ENCODE data around the gene XRCC3.

DNA sequence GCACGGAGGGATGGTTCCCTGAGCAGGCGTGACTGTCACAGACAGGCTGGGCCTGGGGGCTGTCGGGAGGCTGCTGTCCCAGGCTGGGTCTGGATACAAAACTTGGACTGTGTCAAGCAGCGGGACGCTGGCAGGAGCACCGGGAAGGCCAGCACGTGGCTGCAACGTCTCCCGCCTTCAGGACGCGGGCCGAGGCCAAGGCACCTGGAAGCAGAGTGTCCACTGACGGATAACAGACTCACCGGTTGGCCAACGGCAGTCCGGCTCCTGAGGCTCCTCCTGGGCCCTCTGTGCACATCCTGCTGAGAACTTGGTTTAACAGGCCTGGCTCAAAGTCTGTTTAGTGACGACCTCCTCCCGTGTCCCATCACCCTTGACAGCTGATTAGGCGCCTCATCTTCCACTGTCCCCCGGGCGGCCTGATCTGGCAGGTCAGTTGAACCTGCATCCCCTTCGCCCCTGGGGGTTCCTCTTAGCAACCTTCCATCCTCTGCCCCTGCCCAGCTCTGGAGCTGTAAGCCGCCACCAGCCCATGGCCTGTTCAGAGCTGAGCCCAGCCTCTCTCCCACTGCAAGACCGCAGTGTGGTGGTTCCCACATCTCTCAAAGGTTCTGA, 2.5 kb downstream of the XRCC3 start:
- TF ChIP-seq EZH2 (IDR thresholded peaks at IDR 0.05; ENCODE audit: insufficient read depth, poor library complexity, severe bottlenecking), result no peak
- TF ChIP-seq EZH2phosphoT487 (IDR thresholded peaks at IDR 0.05; ENCODE audit: insufficient read depth, low read depth), result no peak
